Stimulated activated CD4-positive, alpha-beta T cell treated with anti-CD3 and anti-CD28 coated beads, Interleukin-1b, Interleukin-23, amount 100 ng/mL, for 4 hours (primary cell): Measurements from ENCODE around the gene MAP6.

Source experiments
- DNase-seq, 2 donors: peaks; one replicate each; pipeline ENCODE4 v3.0.0-alpha.2; 2020; ENCODE audit warnings: low read depth in 2 of 2

MAP6 gene

GRCh38 chr11:75553182-75553581 is 115.7 kb downstream of the MAP6 start:
- no peak for DNase-seq

- no peak for DNase-seq
Measured at GRCh38 chr11:75549370-75549958, 119.4 kb downstream of the MAP6 start.

GRCh38 chr11:75548595-75549272 is 120.1 kb downstream of the MAP6 start:
- no peak for DNase-seq

GRCh38 chr11:75547617-75548058 is 121.2 kb downstream of the MAP6 start:
- DNase-seq: no peak

GRCh38 chr11:75547177-75547576 is 121.7 kb downstream of the MAP6 start:
- no peak for DNase-seq

- no peak for DNase-seq
Measured at GRCh38 chr11:75543806-75544205, 125.0 kb downstream of the MAP6 start.

- DNase-seq: no peak
Measured at GRCh38 chr11:75542088-75542438, 126.8 kb downstream of the MAP6 start.

GRCh38 chr11:75541193-75542087 is 127.4 kb downstream of the MAP6 start:
- DNase-seq: no peak

- no peak for DNase-seq
Measured at GRCh38 chr11:75539459-75540334, 129.1 kb downstream of the MAP6 start.

GRCh38 chr11:75538150-75538942 is 130.5 kb downstream of the MAP6 start:
- DNase-seq: no peak

- DNase-seq: no peak
Measured at GRCh38 chr11:75537740-75538139, 131.1 kb downstream of the MAP6 start.
